ENCODE measurements around the gene SLC22A13.
"Not testable (repeated sequence)": the region's sequence is repeated elsewhere in the genome, so short reads cannot be mapped to it uniquely, and the experiment has no call there.

SLC22A13 gene

DNA sequence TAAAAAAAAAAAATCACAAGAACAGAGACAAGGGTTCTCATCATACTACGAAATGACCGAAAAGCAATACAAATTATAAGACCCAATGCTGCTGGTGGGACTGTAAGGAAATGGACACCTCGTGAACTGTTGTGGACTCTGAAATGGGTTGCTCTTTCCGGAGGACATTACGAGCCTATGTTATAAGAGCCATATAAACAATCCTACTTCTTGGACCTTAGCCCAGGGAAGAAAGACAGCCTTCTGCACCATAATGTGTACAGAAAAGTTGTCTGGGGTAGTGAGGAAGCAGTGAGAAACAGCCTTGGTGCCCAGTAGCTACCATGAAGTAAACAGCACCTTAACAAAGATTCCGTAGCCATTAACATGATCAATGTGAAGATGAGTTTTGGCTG lies 19.1 kb downstream of the SLC22A13 start:
- Histone ChIP-seq H4K12ac (ENCODE audit: low read depth, low read length) (no peak overlapping the region), H3K4me1 (ENCODE audit: control insufficient read depth in 1 of 2, insufficient read depth in 2 of 2, low read length in 2 of 2) (no peaks in the 10 kb centered on the region), H2BK12ac (ENCODE audit: low read length) (no peak overlapping the region), H2AK5ac (ENCODE audit: low read length) (no peak overlapping the region), H3K79me2 (ENCODE audit: control insufficient read depth, insufficient read depth, low read length, poor library complexity) (no peaks in the 10 kb centered on the region), H3K14ac (ENCODE audit: low read length) (no peak overlapping the region), H3K18ac (ENCODE audit: low read length) (no peak overlapping the region), H3K27ac (ENCODE audit: low read depth, low read length) (no peak overlapping the region), H3K4ac (ENCODE audit: low read depth, low read length) (no peak overlapping the region), H3K36me3 (ENCODE audit: control insufficient read depth in 1 of 2, insufficient read depth in 2 of 2, low read length in 2 of 2) (no peaks in the 10 kb centered on the region), H3K4me3 (ENCODE audit: low read depth, low read length) (no peak overlapping the region), H3K79me1 (ENCODE audit: low read length) (no peaks in the 10 kb centered on the region), H4K91ac (ENCODE audit: low read depth, low read length) (no peak overlapping the region), H2BK5ac (ENCODE audit: low read depth, low read length, poor library complexity) (no peak overlapping the region), H3K4me2 (ENCODE audit: low read length) (no peak overlapping the region), H2BK120ac (ENCODE audit: insufficient read depth, low read length, poor library complexity) (no peak overlapping the region), H3K9me3 (ENCODE audit: insufficient read depth, low read depth, low read length) (no peaks in the 10 kb centered on the region), H3K9ac (ENCODE audit: low read length) (no peak overlapping the region), H3K27me3 (ENCODE audit: insufficient read depth, low read length) (no peaks in the 10 kb centered on the region), H2AFZ (ENCODE audit: insufficient read depth, low read length, poor library complexity) (no peak overlapping the region), H3K23ac (ENCODE audit: low read length) (no peak overlapping the region), H4K8ac (ENCODE audit: low read depth, low read length) (no peak overlapping the region)
- DNase-seq: no peak
- WGBS (ENCODE audit: extremely low coverage, insufficient coverage, insufficient read length): no CpG with 5 or more reads among the region's 6 CpGs

DNA sequence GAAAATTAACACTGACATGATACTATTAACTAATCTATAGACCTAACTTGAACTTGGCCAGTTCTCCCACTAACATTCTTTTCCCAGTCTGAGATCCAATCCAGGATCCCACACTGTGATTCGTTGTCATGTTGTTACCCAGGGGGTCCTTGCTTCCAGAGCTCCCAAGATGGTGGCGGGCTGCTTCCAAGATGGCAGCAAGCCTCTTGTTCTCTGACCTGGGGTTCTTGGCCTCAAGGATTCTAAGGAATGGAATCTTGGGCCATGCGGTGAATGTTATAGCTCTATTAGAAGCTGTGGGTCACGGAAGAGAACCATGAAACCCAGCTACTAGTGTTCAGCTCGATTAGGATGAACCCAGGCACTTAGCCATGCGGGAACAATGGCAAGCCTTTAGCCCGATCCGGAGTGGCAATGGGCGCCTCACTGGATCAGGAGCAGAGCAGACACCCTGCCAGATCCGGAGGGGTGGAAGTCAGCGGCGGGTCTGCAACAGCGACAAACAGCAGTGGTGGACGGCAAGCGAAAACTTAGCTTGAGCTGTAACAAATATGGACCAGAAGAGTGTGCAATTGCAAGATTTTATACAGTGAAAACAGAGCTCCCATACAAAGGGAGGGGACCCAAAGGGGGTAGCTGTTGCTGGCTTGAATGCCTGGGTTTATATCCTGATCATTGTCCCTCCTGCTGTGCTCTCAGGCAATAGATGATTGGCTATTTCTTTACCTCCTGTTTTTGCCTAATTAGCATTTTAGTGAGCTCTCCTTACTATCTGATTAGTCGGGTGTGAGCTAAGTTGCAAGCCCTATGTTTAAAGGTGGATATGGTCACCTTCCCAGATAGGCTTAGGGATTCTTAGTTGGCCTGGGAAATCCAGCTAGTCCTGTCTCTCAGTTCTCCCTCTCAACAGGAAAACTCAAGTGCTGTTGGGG lies 23.9 kb downstream of the SLC22A13 start:
- no CpG with 5 or more reads among the region's 16 CpGs for WGBS (ENCODE audit: extremely low coverage, insufficient coverage, insufficient read length)
- not testable (repeated sequence) for DNase-seq; H3K27me3 ChIP-seq (ENCODE audit: insufficient read depth, low read length)

GRCh38 chr3:38297053-38297452 lies 31.4 kb downstream of the SLC22A13 start:
- H3K4me2 ChIP-seq (ENCODE audit: low read length); H3K4ac ChIP-seq (ENCODE audit: low read depth, low read length); H3K9me3 ChIP-seq (ENCODE audit: insufficient read depth, low read depth, low read length); H3K79me2 ChIP-seq (ENCODE audit: control insufficient read depth, insufficient read depth, low read length, poor library complexity); H3K79me1 ChIP-seq (ENCODE audit: low read length); H3K4me3 ChIP-seq (ENCODE audit: low read depth, low read length); H2BK12ac ChIP-seq (ENCODE audit: low read length); H3K27ac ChIP-seq (ENCODE audit: low read depth, low read length); H3K18ac ChIP-seq (ENCODE audit: low read length); H4K12ac ChIP-seq (ENCODE audit: low read depth, low read length); H4K8ac ChIP-seq (ENCODE audit: low read depth, low read length); H3K27me3 ChIP-seq (ENCODE audit: insufficient read depth, low read length); H2BK5ac ChIP-seq (ENCODE audit: low read depth, low read length, poor library complexity); H3K9ac ChIP-seq (ENCODE audit: low read length); DNase-seq; H2AK5ac ChIP-seq (ENCODE audit: low read length); H3K23ac ChIP-seq (ENCODE audit: low read length); H3K36me3 ChIP-seq (ENCODE audit: control insufficient read depth in 1 of 2, insufficient read depth in 2 of 2, low read length in 2 of 2); H2BK120ac ChIP-seq (ENCODE audit: insufficient read depth, low read length, poor library complexity); H4K91ac ChIP-seq (ENCODE audit: low read depth, low read length); H3K14ac ChIP-seq (ENCODE audit: low read length); H3K4me1 ChIP-seq (ENCODE audit: control insufficient read depth in 1 of 2, insufficient read depth in 2 of 2, low read length in 2 of 2); H2AFZ ChIP-seq (ENCODE audit: insufficient read depth, low read length, poor library complexity): not testable (repeated sequence)
- WGBS (ENCODE audit: extremely low coverage, insufficient coverage, insufficient read length): no CpG with 5 or more reads among the region's 4 CpGs

More for the DNA sequence above, 23.9 kb downstream of the SLC22A13 start:
- not testable (repeated sequence) for H3K27ac ChIP-seq (ENCODE audit: low read depth, low read length); H3K4ac ChIP-seq (ENCODE audit: low read depth, low read length); H3K9ac ChIP-seq (ENCODE audit: low read length); H4K8ac ChIP-seq (ENCODE audit: low read depth, low read length); H2BK5ac ChIP-seq (ENCODE audit: low read depth, low read length, poor library complexity); H3K4me1 ChIP-seq (ENCODE audit: control insufficient read depth in 1 of 2, insufficient read depth in 2 of 2, low read length in 2 of 2); H3K79me1 ChIP-seq (ENCODE audit: low read length); H3K79me2 ChIP-seq (ENCODE audit: control insufficient read depth, insufficient read depth, low read length, poor library complexity); H2AK5ac ChIP-seq (ENCODE audit: low read length); H2BK12ac ChIP-seq (ENCODE audit: low read length); H3K9me3 ChIP-seq (ENCODE audit: insufficient read depth, low read depth, low read length); H3K18ac ChIP-seq (ENCODE audit: low read length); H4K91ac ChIP-seq (ENCODE audit: low read depth, low read length); H3K14ac ChIP-seq (ENCODE audit: low read length); H3K4me2 ChIP-seq (ENCODE audit: low read length); H3K23ac ChIP-seq (ENCODE audit: low read length); H4K12ac ChIP-seq (ENCODE audit: low read depth, low read length); H3K36me3 ChIP-seq (ENCODE audit: control insufficient read depth in 1 of 2, insufficient read depth in 2 of 2, low read length in 2 of 2); H2BK120ac ChIP-seq (ENCODE audit: insufficient read depth, low read length, poor library complexity); H2AFZ ChIP-seq (ENCODE audit: insufficient read depth, low read length, poor library complexity); H3K4me3 ChIP-seq (ENCODE audit: low read depth, low read length)

DNA sequence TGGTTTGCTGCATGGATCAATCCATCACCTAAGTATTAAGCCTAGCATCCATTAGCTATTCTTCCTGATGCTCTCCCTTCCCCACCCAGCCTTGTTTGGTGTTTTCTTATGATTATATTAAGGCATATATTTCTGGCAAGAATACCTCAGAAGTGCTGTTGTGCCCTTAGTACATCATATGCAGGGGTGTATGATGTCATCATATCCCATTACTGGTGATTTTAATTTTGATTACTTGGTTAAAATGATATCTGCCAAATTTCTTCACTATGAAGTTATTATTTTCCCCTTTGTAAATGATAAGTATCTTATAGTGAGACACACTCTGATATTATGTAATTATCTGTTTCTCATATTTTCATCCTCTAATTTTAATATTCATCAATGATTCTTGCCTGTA lies 31.9 kb downstream of the SLC22A13 start:
- H3K4me1 ChIP-seq (ENCODE audit: control insufficient read depth in 1 of 2, insufficient read depth in 2 of 2, low read length in 2 of 2): no peaks in the 10 kb centered on the region
- H4K91ac ChIP-seq (ENCODE audit: low read depth, low read length): no peak overlapping the region
- H2BK5ac ChIP-seq (ENCODE audit: low read depth, low read length, poor library complexity): no peak overlapping the region
- H3K4me3 ChIP-seq (ENCODE audit: low read depth, low read length): no peak overlapping the region
- H3K4me2 ChIP-seq (ENCODE audit: low read length): no peak overlapping the region
- no peak overlapping the region for H3K9ac ChIP-seq (ENCODE audit: low read length)
- H3K79me2 ChIP-seq (ENCODE audit: control insufficient read depth, insufficient read depth, low read length, poor library complexity): no peaks in the 10 kb centered on the region
- no peak overlapping the region for H2BK12ac ChIP-seq (ENCODE audit: low read length)
- DNase-seq: no peak
- H3K14ac ChIP-seq (ENCODE audit: low read length): no peak overlapping the region
- H3K9me3 ChIP-seq (ENCODE audit: insufficient read depth, low read depth, low read length): no peaks in the 10 kb centered on the region
- no peak overlapping the region for H2AK5ac ChIP-seq (ENCODE audit: low read length)
- no peak overlapping the region for H3K23ac ChIP-seq (ENCODE audit: low read length)
- H3K18ac ChIP-seq (ENCODE audit: low read length): no peak overlapping the region
- no peak overlapping the region for H4K12ac ChIP-seq (ENCODE audit: low read depth, low read length)
- no peak overlapping the region for H2AFZ ChIP-seq (ENCODE audit: insufficient read depth, low read length, poor library complexity)
- no peak overlapping the region for H4K8ac ChIP-seq (ENCODE audit: low read depth, low read length)
- no peak overlapping the region for H2BK120ac ChIP-seq (ENCODE audit: insufficient read depth, low read length, poor library complexity)
- no peak overlapping the region for H3K4ac ChIP-seq (ENCODE audit: low read depth, low read length)
- H3K79me1 ChIP-seq (ENCODE audit: low read length): no peaks in the 10 kb centered on the region
- H3K27me3 ChIP-seq (ENCODE audit: insufficient read depth, low read length): no peaks in the 10 kb centered on the region
- no peak overlapping the region for H3K27ac ChIP-seq (ENCODE audit: low read depth, low read length)
- no peaks in the 10 kb centered on the region for H3K36me3 ChIP-seq (ENCODE audit: control insufficient read depth in 1 of 2, insufficient read depth in 2 of 2, low read length in 2 of 2)
